Liver (tissue), 9 donors: ENCODE measurements around the gene SRSF4. TPM values are rescaled to one million over a fixed set of nuclear protein-coding genes. Genes with fewer than 3 reads are reported as not detected.
A peak's percentile ranks its signal among the peaks of the same experiment; 100 is the strongest.

Source experiments
- DNase-seq: peaks from one replicate; pipeline ENCODE4 v3.0.0-alpha.2; 2017; ENCODE audit warnings: low spot score
- H3K27ac ChIP-seq, 2 donors: one replicate each; pipeline ENCODE4 v1.7.0; 2013; ENCODE audit warnings: inconsistent platforms in 2 of 2, low read length in 2 of 2, control low read depth in 1 of 2, low read depth in 1 of 2, mild to moderate bottlenecking in 1 of 2
- H3K27me3 ChIP-seq, 4 donors: one replicate each; pipeline versions ENCODE4 v1.6.1 to v1.7.0; 2013; ENCODE audit warnings: low read length in 3 of 4, inconsistent platforms in 1 of 4, mild to moderate bottlenecking in 1 of 4, moderate library complexity in 1 of 4; ENCODE audit not compliant: control insufficient read depth in 4 of 4, insufficient read depth in 4 of 4
- H3K36me3 ChIP-seq, 4 donors: one replicate each; pipeline versions ENCODE4 v1.6.1 to v1.7.0; 2013; ENCODE audit warnings: low read length in 3 of 4, mild to moderate bottlenecking in 3 of 4, low read depth in 1 of 4, moderate library complexity in 1 of 4; ENCODE audit not compliant: control insufficient read depth in 4 of 4, insufficient read depth in 3 of 4
- H3K4me1 ChIP-seq, 4 donors: one replicate each; pipeline versions ENCODE4 v1.6.1 to v1.7.0; 2013; ENCODE audit warnings: low read length in 3 of 4, mild to moderate bottlenecking in 3 of 4, moderate library complexity in 1 of 4; ENCODE audit not compliant: control insufficient read depth in 4 of 4, insufficient read depth in 4 of 4
- H3K4me3 ChIP-seq, 3 donors: one replicate each; pipeline versions ENCODE4 v1.6.1 to v1.7.0; 2013; ENCODE audit warnings: low read length in 3 of 3, control low read depth in 1 of 3, low read depth in 1 of 3, mild to moderate bottlenecking in 1 of 3
- H3K9ac ChIP-seq, 2 donors: one replicate each; pipeline ENCODE4 v1.7.0; 2013; ENCODE audit warnings: low read length in 2 of 2, mild to moderate bottlenecking in 2 of 2, moderate library complexity in 2 of 2, control low read depth in 1 of 2, low read depth in 1 of 2
- H3K9me3 ChIP-seq, 4 donors: one replicate each; pipeline versions ENCODE4 v1.6.1 to v1.7.0; 2013; ENCODE audit warnings: low read length in 3 of 4; ENCODE audit not compliant: control insufficient read depth in 4 of 4
- EGR1 ChIP-seq, 2 donors: IDR thresholded peaks; 2 replicates each; pipeline ENCODE4 v1.6.1; 2016 to 2018; ENCODE audit warnings: antibody characterized with exemption in 2 of 2, low read depth in 2 of 2
- FOXA1 ChIP-seq: IDR thresholded peaks from 2 replicates; pipeline ENCODE4 v1.6.1; 2016; ENCODE audit warnings: antibody characterized with exemption
- FOXA2 ChIP-seq: IDR thresholded peaks from 2 replicates; pipeline ENCODE4 v1.6.1; 2016; ENCODE audit warnings: antibody characterized with exemption
- GABPA ChIP-seq, 2 donors: IDR thresholded peaks in 1 of 2; conservative IDR thresholded peaks in 1 of 2; 2 replicates each; pipeline ENCODE4 v1.6.1; 2016; ENCODE audit warnings: antibody characterized with exemption in 2 of 2, mild to moderate bottlenecking in 1 of 2, moderate library complexity in 1 of 2
- HNF4A ChIP-seq, 2 donors: conservative IDR thresholded peaks; 2 replicates each; pipeline ENCODE4 v1.6.1; 2016; ENCODE audit warnings: antibody characterized with exemption in 2 of 2, mild to moderate bottlenecking in 2 of 2
- HNF4G ChIP-seq: IDR thresholded peaks from 2 replicates; pipeline ENCODE4 v1.6.1; 2016; ENCODE audit warnings: antibody characterized with exemption
- JUND ChIP-seq, 2 donors: IDR thresholded peaks; 2 replicates each; pipeline ENCODE4 v1.6.1; 2016; ENCODE audit warnings: antibody characterized with exemption in 2 of 2
- MAX ChIP-seq: IDR thresholded peaks from 2 replicates; pipeline ENCODE4 v1.6.1; 2016; ENCODE audit warnings: antibody characterized with exemption
- NR2F2 ChIP-seq: IDR thresholded peaks from 2 replicates; pipeline ENCODE4 v1.6.1; 2016; ENCODE audit warnings: antibody characterized with exemption
- RAD21 ChIP-seq, 2 donors: IDR thresholded peaks; 2 replicates each; pipeline ENCODE4 v1.6.1; 2016; ENCODE audit warnings: antibody characterized with exemption in 2 of 2, mild to moderate bottlenecking in 2 of 2
- RXRA ChIP-seq, 2 donors: IDR thresholded peaks; 2 replicates each; pipeline ENCODE4 v1.6.1; 2017 to 2018; ENCODE audit warnings: antibody characterized with exemption in 2 of 2, mild to moderate bottlenecking in 1 of 2
- SP1 ChIP-seq: IDR thresholded peaks from 2 replicates; pipeline ENCODE4 v1.6.1; 2018; ENCODE audit warnings: antibody characterized with exemption, mild to moderate bottlenecking
- TAF1 ChIP-seq: conservative IDR thresholded peaks from 2 replicates; pipeline ENCODE4 v1.6.1; 2016; ENCODE audit warnings: antibody characterized with exemption, mild to moderate bottlenecking
- YY1 ChIP-seq: IDR thresholded peaks from 2 replicates; pipeline ENCODE4 v1.6.1; 2016; ENCODE audit warnings: antibody characterized with exemption, mild to moderate bottlenecking
- ZBTB33 ChIP-seq: IDR thresholded peaks from 2 replicates; pipeline ENCODE4 v1.6.1; 2016; ENCODE audit warnings: antibody characterized with exemption
- WGBS: extraction: QIAGEN DNeasy Blood & Tissue Kit; methylation state at CpG from one replicate; pipeline ENCODE4 v1.1.7; 2013; 5-methylcytosine and 5-hydroxymethylcytosine counted together
- polyA plus RNA-seq, 2 donors: library from polyadenylated mRNA; stranded (reverse) in 1 of 2; unstranded in 1 of 2; fragments of 200-250 nt in 1 of 2; fragments of >200 nt in 1 of 2; fragmentation: Nextera tagmentation in 1 of 2; extraction: Ambion mirVana in 1 of 2; gene quantifications; one replicate each; pipeline versions ENCODE4 v1.2.1 to v1.2.3, GENCODE V29; 2013 to 2015
- total RNA-seq, 2 donors: library from RNA; depleted of rRNA; stranded (reverse); fragments of >200 nt; gene quantifications; one replicate each; pipeline ENCODE4 v1.2.3, GENCODE V29; 2014
- TF ChIP-seq, protein P1 (sequence below): IDR thresholded peaks from 2 replicates; pipeline ENCODE4 v1.6.1; 2016; ENCODE audit warnings: antibody characterized with exemption
- TF ChIP-seq, protein P2 (sequence below): IDR thresholded peaks from 2 replicates; pipeline ENCODE4 v1.6.1; 2016; ENCODE audit warnings: antibody characterized with exemption, mild to moderate bottlenecking
- TF ChIP-seq, protein P3 (sequence below): fragments of 150-350 bp; IDR thresholded peaks from 2 replicates; pipeline ENCODE4 v1.5.1; 2017; ENCODE audit warnings: improper control_type of control experiment, low read depth, low read length; ENCODE audit not compliant: missing input control
- donor health status: healthy.
- donor health status: healthy.
- donor health status: healthy.
- donor health status: healthy.
- donor health status: healthy.

Gene SRSF4
- total and polyA plus RNA-seq, 4 donors, result 24.0 to 45.8 (median 30.2) TPM

DNA sequence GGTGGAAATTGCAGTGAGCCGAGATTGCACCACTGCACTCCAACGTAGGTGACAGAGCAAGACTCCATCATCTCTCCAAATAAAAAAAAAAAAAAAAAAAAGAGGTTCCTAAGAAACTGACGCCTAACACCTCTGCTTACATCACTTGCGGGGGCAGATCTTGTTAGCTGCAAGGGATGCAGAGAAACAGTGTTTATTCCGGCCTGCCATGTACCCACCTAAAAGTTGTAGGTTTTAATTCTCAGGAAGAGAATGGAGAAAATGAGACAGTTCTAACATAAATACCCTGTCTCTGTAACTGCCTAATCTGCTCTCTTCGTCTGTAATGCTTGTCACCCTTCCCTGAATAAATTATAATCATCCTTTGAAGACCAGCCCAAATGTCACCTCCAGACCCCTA lies 9.0 kb upstream of the SRSF4 start:
- no peak overlapping the region for H3K4me3 ChIP-seq
- no peak overlapping the region for H3K9ac ChIP-seq
- H3K27me3 ChIP-seq, result no peaks in the 10 kb centered on the region
- peaks cover 2 to 13% (median 6%) of the 10 kb centered on the region in 4 donors for H3K4me1 ChIP-seq
- DNase-seq, result no peak
- H3K9me3 ChIP-seq, result no peaks in the 10 kb centered on the region
- 94% methylated on average over 6 of the region's 6 CpGs for WGBS
- H3K27ac ChIP-seq, result no peak overlapping the region
- TF ChIP-seq HNF4G, result no peak
- TF ChIP-seq FOXA1, result no peak
- no peak for TF ChIP-seq ZBTB33
- no peak for TF ChIP-seq TAF1
- no peak for TF ChIP-seq EGR1 (IDR thresholded peaks at IDR 0.05; ENCODE audit: low read depth in 2 of 2)
- TF ChIP-seq, protein P1, sequence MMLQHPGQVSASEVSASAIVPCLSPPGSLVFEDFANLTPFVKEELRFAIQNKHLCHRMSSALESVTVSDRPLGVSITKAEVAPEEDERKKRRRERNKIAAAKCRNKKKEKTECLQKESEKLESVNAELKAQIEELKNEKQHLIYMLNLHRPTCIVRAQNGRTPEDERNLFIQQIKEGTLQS, result no peak
- H3K36me3 ChIP-seq, result peaks cover 0 to 2% (median under 1%) of the 10 kb centered on the region in 4 donors

GRCh38 chr1:29186707-29187106 lies 5.0 kb upstream of the SRSF4 start:
- no peak for TF ChIP-seq HNF4A (conservative IDR thresholded peaks at IDR 0.05)
- TF ChIP-seq SP1, result no peak
- TF ChIP-seq TAF1, result no peak
- TF ChIP-seq HNF4G, result no peak
- TF ChIP-seq GABPA (IDR thresholded peaks at IDR 0.05 in 1 of 2, conservative IDR thresholded peaks at IDR 0.05 in 1 of 2), result no peak
- no peak for TF ChIP-seq EGR1 (IDR thresholded peaks at IDR 0.05; ENCODE audit: low read depth in 2 of 2)
- TF ChIP-seq, protein P2, sequence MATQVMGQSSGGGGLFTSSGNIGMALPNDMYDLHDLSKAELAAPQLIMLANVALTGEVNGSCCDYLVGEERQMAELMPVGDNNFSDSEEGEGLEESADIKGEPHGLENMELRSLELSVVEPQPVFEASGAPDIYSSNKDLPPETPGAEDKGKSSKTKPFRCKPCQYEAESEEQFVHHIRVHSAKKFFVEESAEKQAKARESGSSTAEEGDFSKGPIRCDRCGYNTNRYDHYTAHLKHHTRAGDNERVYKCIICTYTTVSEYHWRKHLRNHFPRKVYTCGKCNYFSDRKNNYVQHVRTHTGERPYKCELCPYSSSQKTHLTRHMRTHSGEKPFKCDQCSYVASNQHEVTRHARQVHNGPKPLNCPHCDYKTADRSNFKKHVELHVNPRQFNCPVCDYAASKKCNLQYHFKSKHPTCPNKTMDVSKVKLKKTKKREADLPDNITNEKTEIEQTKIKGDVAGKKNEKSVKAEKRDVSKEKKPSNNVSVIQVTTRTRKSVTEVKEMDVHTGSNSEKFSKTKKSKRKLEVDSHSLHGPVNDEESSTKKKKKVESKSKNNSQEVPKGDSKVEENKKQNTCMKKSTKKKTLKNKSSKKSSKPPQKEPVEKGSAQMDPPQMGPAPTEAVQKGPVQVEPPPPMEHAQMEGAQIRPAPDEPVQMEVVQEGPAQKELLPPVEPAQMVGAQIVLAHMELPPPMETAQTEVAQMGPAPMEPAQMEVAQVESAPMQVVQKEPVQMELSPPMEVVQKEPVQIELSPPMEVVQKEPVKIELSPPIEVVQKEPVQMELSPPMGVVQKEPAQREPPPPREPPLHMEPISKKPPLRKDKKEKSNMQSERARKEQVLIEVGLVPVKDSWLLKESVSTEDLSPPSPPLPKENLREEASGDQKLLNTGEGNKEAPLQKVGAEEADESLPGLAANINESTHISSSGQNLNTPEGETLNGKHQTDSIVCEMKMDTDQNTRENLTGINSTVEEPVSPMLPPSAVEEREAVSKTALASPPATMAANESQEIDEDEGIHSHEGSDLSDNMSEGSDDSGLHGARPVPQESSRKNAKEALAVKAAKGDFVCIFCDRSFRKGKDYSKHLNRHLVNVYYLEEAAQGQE, result no peak
- TF ChIP-seq YY1, result no peak
- no peak for TF ChIP-seq ZBTB33
- no peak for TF ChIP-seq JUND (IDR thresholded peaks at IDR 0.05)
- no peak for TF ChIP-seq FOXA1
- no peak for TF ChIP-seq MAX
- TF ChIP-seq NR2F2, result no peak
- TF ChIP-seq, protein P3, sequence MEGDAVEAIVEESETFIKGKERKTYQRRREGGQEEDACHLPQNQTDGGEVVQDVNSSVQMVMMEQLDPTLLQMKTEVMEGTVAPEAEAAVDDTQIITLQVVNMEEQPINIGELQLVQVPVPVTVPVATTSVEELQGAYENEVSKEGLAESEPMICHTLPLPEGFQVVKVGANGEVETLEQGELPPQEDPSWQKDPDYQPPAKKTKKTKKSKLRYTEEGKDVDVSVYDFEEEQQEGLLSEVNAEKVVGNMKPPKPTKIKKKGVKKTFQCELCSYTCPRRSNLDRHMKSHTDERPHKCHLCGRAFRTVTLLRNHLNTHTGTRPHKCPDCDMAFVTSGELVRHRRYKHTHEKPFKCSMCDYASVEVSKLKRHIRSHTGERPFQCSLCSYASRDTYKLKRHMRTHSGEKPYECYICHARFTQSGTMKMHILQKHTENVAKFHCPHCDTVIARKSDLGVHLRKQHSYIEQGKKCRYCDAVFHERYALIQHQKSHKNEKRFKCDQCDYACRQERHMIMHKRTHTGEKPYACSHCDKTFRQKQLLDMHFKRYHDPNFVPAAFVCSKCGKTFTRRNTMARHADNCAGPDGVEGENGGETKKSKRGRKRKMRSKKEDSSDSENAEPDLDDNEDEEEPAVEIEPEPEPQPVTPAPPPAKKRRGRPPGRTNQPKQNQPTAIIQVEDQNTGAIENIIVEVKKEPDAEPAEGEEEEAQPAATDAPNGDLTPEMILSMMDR, result no peak
- TF ChIP-seq, protein P1, result no peak
- TF ChIP-seq FOXA2, result no peak
- no peak for TF ChIP-seq RAD21 (IDR thresholded peaks at IDR 0.05)
- no peak for TF ChIP-seq RXRA (IDR thresholded peaks at IDR 0.05)
- Histone ChIP-seq H3K27ac (peak overlapping the region; percentile 32 to 82), H3K9me3 (no peaks in the 10 kb centered on the region), H3K36me3 (no peaks in the 10 kb centered on the region), H3K4me1 (peaks cover 6 to 23% (median 9%) of the 10 kb centered on the region in 4 donors), H3K9ac (no peak overlapping the region), H3K4me3 (no peak overlapping the region), H3K27me3 (no peaks in the 10 kb centered on the region)
- WGBS, result 92% methylated on average over 1 of the region's 1 CpG
- no peak for DNase-seq
